ENCODE data around the gene FAM171A1.

GRCh38 chr10:15180736-15181135 is 190.4 kb downstream of the FAM171A1 start:
- TF ChIP-seq CTCF (IDR thresholded peaks at IDR 0.05) (no peak), ZFX (IDR thresholded peaks at IDR 0.05; ENCODE audit: borderline replicate concordance) (no peak)
